Suprapubic skin (tissue), 4 donors: ENCODE data around the gene TMEM156. TPM values are rescaled to one million over a fixed set of nuclear protein-coding genes. Genes with fewer than 3 reads are reported as not detected.
A peak's percentile ranks its signal among the peaks of the same experiment; 100 is the strongest.

ENCODE experiments used
- DNase-seq, 2 donors: peaks; one replicate each; pipeline ENCODE4 v3.0.0-alpha.2; 2019; ENCODE audit warnings: low spot score in 2 of 2
- H3K27ac ChIP-seq: fragments of 200-600 bp; sonication (generic); one replicate; pipeline ENCODE4 v1.5.1; 2019
- H3K27me3 ChIP-seq: fragments of 200-600 bp; sonication (generic); one replicate; pipeline ENCODE4 v1.5.1; 2019
- H3K36me3 ChIP-seq: fragments of 200-600 bp; sonication (generic); one replicate; pipeline ENCODE4 v1.5.1; 2019
- H3K4me1 ChIP-seq: fragments of 200-600 bp; sonication (generic); one replicate; pipeline ENCODE4 v1.5.1; 2019
- H3K4me3 ChIP-seq: fragments of 200-600 bp; sonication (generic); one replicate; pipeline ENCODE4 v1.5.1; 2019; ENCODE audit warnings: mild to moderate bottlenecking
- H3K9me3 ChIP-seq: fragments of 200-600 bp; sonication (generic); one replicate; pipeline ENCODE4 v1.5.1; 2019
- EP300 ChIP-seq: sonication (generic); formaldehyde crosslinking; IDR thresholded peaks from one replicate; pipeline ENCODE4 v1.6.1; 2017; ENCODE audit warnings: antibody characterized with exemption
- POLR2A ChIP-seq, 2 donors: fragments of 450-650 bp; IDR thresholded peaks; one replicate each; pipeline ENCODE4 v1.6.1; 2017; ENCODE audit warnings: antibody characterized with exemption in 2 of 2, mild to moderate bottlenecking in 2 of 2, moderate library complexity in 2 of 2
- POLR2AphosphoS5 ChIP-seq, 3 donors: sonication (generic); formaldehyde crosslinking; IDR thresholded peaks; one replicate each; pipeline ENCODE4 v1.6.1; 2017; ENCODE audit warnings: antibody characterized with exemption in 3 of 3
- WGBS: methylation state at CpG from one replicate; pipeline ENCODE4 v1.1.5; 2018; 5-methylcytosine and 5-hydroxymethylcytosine counted together
- total RNA-seq, 4 donors: library from RNA; depleted of rRNA; stranded (reverse); fragments of >200 nt; gene quantifications; one replicate each; pipeline ENCODE4 v1.1.0, GENCODE V29; 2016
- TF ChIP-seq, protein P1 (sequence below), 2 donors: fragments of 200-600 bp in 1 of 2; fragments of 450-650 bp in 1 of 2; sonication (generic) in 1 of 2; IDR thresholded peaks; one replicate each; pipeline ENCODE4 v1.5.1; 2016 to 2019; ENCODE audit warnings: antibody characterized with exemption in 2 of 2, mild to moderate bottlenecking in 1 of 2, moderate library complexity in 1 of 2

Gene TMEM156
- total RNA-seq, 4 donors from 2014 or later = not detected

DNA sequence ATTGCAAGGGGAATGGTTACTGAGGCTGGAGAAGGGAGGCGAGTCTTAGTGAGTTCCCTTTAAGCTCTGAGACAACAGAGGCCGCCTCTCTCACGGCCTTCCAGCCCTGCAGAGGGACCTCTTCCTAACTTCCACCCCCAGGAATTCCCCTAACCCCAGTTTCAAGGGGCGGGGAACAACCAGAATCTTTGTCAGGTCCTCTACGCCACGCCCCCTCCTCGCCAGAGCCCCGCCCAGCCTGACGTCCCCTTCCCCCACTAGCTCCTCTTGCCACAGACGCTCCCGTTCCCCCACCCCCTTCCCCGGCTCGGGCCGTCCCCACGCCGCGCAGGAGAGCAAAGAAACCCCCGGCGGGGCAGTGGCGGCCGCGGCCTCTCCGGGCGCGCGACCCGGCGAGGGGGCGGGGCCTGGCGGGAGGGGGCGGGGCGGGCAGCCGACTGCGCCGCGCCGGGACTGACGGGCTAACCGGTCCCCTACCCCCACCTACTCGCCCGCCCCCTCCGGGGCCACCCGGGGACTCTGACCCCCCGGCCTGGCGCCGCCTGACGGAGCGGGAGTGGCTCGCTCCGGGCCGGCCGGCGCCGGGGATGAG is 12.3 kb upstream of the TMEM156 start:
- peak overlapping the region; percentile 98 for H3K4me3 ChIP-seq
- under 1% methylated on average over 16 of the region's 54 CpGs for WGBS
- H3K9me3 ChIP-seq = no peaks in the 10 kb centered on the region
- no peaks in the 10 kb centered on the region for H3K36me3 ChIP-seq
- H3K4me1 ChIP-seq = peaks cover 22% of the 10 kb centered on the region
- no peaks in the 10 kb centered on the region for H3K27me3 ChIP-seq
- H3K27ac ChIP-seq = peak overlapping the region; percentile 95
- DNase-seq = peak; percentile 94 to 95
- TF ChIP-seq POLR2A (IDR thresholded peaks at IDR 0.05) (no peak), EP300 (no peak)

GRCh38 chr4:39043861-39044363 is 11.7 kb upstream of the TMEM156 start:
- no peak for DNase-seq
- no peaks in the 10 kb centered on the region for H3K9me3 ChIP-seq
- WGBS = 21% methylated on average over 8 of the region's 8 CpGs
- peaks cover 22% of the 10 kb centered on the region for H3K4me1 ChIP-seq
- no peaks in the 10 kb centered on the region for H3K27me3 ChIP-seq
- peak overlapping the region; percentile 95 for H3K27ac ChIP-seq
- peak overlapping the region; percentile 98 for H3K4me3 ChIP-seq
- TF ChIP-seq POLR2AphosphoS5 (IDR thresholded peaks at IDR 0.05) (no peak), EP300 (no peak), POLR2A (IDR thresholded peaks at IDR 0.05) (no peak)
- TF ChIP-seq, protein P1, sequence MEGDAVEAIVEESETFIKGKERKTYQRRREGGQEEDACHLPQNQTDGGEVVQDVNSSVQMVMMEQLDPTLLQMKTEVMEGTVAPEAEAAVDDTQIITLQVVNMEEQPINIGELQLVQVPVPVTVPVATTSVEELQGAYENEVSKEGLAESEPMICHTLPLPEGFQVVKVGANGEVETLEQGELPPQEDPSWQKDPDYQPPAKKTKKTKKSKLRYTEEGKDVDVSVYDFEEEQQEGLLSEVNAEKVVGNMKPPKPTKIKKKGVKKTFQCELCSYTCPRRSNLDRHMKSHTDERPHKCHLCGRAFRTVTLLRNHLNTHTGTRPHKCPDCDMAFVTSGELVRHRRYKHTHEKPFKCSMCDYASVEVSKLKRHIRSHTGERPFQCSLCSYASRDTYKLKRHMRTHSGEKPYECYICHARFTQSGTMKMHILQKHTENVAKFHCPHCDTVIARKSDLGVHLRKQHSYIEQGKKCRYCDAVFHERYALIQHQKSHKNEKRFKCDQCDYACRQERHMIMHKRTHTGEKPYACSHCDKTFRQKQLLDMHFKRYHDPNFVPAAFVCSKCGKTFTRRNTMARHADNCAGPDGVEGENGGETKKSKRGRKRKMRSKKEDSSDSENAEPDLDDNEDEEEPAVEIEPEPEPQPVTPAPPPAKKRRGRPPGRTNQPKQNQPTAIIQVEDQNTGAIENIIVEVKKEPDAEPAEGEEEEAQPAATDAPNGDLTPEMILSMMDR (IDR thresholded peaks at IDR 0.05) = no peak
- no peaks in the 10 kb centered on the region for H3K36me3 ChIP-seq

DNA sequence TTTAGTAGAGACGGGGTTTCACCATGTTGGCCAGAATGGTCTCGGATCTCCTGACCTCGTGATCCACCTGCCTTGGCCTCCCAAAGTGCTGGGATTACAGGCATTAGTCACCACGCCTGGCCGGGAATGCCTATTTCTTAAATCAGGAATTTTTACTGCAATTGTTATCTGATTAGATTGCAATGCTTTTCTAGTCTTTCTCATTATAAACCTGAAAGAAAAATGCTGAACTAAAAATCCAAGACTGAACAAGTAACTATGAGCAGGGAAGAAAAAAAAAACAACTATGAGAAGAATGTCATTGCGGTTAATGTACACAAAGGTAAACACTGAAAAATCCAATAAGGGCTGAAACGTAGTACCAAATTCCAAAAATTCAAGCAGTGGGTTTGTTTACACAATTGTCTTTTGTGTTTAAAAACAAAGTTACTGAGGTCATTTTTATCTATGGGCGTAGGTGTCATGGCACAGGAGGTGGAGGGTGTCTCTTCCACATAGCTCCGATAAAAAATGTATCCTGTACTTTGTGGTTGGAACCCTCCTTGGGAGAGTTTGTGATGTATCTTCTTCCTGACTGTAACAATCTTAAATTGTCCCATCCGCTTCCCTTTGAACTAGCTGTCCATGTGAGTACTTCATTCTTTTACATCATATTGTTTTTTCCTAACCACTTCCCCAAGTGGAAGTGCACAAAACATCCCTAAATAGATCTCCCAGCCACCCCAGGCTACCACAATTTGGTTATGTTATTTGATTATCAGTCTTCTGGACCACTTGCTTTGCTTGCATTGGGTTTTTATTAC is 11.1 kb upstream of the TMEM156 start:
- Histone ChIP-seq H3K4me1 (peaks cover 25% of the 10 kb centered on the region), H3K4me3 (peak overlapping the region; percentile 98), H3K27me3 (no peaks in the 10 kb centered on the region), H3K36me3 (no peaks in the 10 kb centered on the region), H3K27ac (peak overlapping the region; percentile 95), H3K9me3 (no peaks in the 10 kb centered on the region)
- TF ChIP-seq POLR2A (IDR thresholded peaks at IDR 0.05) = no peak
- TF ChIP-seq, protein P1 (IDR thresholded peaks at IDR 0.05) = no peak
- TF ChIP-seq EP300 = no peak
- TF ChIP-seq POLR2AphosphoS5 (IDR thresholded peaks at IDR 0.05) = no peak
- DNase-seq = no peak
- 75% methylated on average over 10 of the region's 10 CpGs for WGBS

GRCh38 chr4:39042366-39042765 is 10.2 kb upstream of the TMEM156 start:
- H3K27ac ChIP-seq = peak overlapping the region; percentile 40
- WGBS = 97% methylated on average over 1 of the region's 1 CpG

DNA sequence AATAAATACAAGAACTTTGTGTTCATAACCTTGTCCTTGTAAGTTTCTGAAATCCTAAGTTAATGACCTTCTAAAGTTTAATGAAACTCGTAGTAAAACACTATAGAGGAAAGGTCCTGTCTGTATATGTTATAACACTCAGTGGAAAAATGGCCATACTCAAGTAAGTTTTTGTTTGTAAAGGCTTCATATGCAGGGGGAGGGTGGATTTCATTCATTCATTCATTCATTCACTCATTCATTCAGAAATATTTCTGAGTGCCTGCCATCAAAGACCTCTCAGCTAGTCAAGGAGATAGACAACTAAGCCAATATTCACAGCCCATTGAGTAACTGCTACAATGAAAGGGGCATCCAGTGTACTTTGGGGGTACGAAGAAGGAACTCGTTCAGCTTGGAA is 6.9 kb upstream of the TMEM156 start:
- Histone ChIP-seq H3K4me3 (no peak overlapping the region), H3K9me3 (no peaks in the 10 kb centered on the region), H3K36me3 (no peaks in the 10 kb centered on the region), H3K4me1 (peaks cover 33% of the 10 kb centered on the region), H3K27me3 (no peaks in the 10 kb centered on the region), H3K27ac (no peak overlapping the region)
- DNase-seq = no peak
- WGBS = 95% methylated on average over 3 of the region's 3 CpGs
- TF ChIP-seq, protein P1 (IDR thresholded peaks at IDR 0.05) = no peak
- TF ChIP-seq POLR2A (IDR thresholded peaks at IDR 0.05) (no peak), POLR2AphosphoS5 (IDR thresholded peaks at IDR 0.05) (no peak), EP300 (no peak)

More at GRCh38 chr4:39042366-39042765, 10.2 kb upstream of the TMEM156 start:
- Histone ChIP-seq H3K4me3 (no peak overlapping the region), H3K36me3 (no peaks in the 10 kb centered on the region), H3K9me3 (no peaks in the 10 kb centered on the region), H3K27me3 (no peaks in the 10 kb centered on the region), H3K4me1 (peaks cover 32% of the 10 kb centered on the region)
- TF ChIP-seq POLR2A (IDR thresholded peaks at IDR 0.05) = no peak
- TF ChIP-seq POLR2AphosphoS5 (IDR thresholded peaks at IDR 0.05) = no peak
- TF ChIP-seq, protein P1 (IDR thresholded peaks at IDR 0.05) = no peak
- TF ChIP-seq EP300 = no peak
- DNase-seq = no peak
